GM12865 (cell line): ENCODE measurements around the gene KCNQ2.

ENCODE experiments used
- DNase-seq: peaks from one replicate; pipeline ENCODE4 v3.0.0; 2010; ENCODE audit warnings: low read depth
- H3K4me3 ChIP-seq: 2 replicates; pipeline ENCODE4 v1.5.1; 2011; ENCODE audit warnings: mild to moderate bottlenecking, low read depth, low read length, control low read depth
- TF ChIP-seq, protein P1 (sequence below): IDR thresholded peaks from 2 replicates; pipeline ENCODE4 v1.5.1; 2011; ENCODE audit warnings: low read length, control low read depth, low read depth, inconsistent platforms; ENCODE audit not compliant: insufficient read depth; ENCODE audit errors: missing control alignments

KCNQ2 gene

DNA sequence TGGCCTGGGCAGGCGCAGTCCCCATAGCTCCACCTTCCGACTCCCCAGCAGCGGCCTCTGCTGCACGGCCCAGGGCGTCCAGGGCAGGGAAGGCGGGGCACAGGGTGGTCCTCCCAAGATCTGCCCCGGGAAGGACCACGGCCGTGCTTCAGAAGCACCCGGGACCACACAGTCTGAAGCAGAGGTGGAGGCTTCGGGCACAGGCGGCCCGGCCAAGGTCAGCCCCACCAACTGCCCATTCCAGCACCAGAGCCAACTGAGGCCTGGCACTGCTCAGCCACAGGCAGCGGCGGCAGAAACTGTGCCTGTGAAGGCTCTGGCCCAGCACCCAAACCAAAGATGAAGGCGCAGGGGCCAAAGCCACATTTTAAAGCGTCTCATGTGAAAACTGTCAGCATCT is 20.6 kb downstream of the KCNQ2 start:
- H3K4me3 ChIP-seq: no peak overlapping the region
- no peak for DNase-seq
- TF ChIP-seq, protein P1, sequence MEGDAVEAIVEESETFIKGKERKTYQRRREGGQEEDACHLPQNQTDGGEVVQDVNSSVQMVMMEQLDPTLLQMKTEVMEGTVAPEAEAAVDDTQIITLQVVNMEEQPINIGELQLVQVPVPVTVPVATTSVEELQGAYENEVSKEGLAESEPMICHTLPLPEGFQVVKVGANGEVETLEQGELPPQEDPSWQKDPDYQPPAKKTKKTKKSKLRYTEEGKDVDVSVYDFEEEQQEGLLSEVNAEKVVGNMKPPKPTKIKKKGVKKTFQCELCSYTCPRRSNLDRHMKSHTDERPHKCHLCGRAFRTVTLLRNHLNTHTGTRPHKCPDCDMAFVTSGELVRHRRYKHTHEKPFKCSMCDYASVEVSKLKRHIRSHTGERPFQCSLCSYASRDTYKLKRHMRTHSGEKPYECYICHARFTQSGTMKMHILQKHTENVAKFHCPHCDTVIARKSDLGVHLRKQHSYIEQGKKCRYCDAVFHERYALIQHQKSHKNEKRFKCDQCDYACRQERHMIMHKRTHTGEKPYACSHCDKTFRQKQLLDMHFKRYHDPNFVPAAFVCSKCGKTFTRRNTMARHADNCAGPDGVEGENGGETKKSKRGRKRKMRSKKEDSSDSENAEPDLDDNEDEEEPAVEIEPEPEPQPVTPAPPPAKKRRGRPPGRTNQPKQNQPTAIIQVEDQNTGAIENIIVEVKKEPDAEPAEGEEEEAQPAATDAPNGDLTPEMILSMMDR: no peak

DNA sequence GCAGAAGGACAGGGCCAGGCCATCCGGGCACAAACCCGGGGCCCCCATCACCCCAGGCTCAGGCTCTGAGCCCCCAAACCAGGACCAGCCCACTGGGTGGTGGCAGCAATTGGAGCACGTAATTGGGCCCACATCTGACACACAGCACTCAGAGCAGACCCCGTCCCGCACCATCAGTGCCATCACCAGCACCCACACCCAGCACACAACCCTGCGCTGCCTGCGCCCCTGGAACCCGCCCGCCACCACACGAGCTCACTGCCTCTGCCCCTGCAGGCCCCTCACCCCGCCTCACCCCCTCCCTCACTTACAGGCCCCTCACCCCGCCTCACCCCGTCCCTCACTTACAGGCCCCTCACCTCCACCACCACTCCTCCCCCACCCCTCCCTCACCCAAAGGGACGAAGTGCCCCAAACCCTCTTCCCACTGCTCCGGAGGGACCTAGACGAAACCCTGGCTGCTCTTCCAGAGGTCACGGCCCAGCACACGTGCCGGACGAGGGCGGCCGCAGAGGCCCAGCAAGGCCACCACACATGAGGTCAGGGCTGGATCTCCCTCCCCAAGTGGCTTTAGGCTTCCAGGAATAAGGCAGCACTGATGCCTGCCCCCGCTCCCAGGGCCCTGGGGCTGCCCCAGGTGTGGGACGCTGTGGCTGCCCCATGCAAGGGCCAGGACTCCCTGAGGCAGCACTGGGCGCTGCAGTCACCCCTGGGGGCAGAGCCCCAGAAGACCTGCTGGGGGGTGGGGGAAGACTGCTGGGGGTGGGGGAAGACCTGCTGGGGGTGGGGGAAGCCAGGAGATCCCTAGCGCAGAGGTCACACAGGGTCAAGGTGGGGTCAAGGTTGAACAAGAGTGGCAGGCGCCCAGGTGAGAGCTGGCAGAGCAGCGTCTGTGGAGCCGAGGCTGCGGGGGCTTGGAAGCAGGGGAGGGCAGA is 22.4 kb downstream of the KCNQ2 start:
- no peak for DNase-seq
- TF ChIP-seq, protein P1: no peak
- H3K4me3 ChIP-seq: no peak overlapping the region

DNA sequence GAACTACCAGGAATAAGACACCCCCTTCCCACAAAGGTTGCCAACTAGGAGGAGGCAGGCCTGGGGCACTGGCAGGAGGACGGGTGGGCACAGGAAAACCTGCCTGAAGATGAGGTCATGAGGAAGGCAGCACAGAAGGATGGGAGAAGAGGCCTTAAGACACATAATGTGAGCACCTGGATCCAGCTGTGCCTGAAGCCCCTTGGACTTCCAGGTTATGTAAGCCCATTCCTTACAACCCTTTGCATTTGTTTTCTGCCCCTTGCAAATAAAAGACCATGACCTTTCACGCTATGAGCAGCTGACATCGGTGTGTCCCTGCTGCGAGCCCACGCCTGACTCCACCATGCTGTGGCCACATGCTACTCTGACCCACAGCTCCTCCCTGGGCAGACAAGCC is 23.4 kb downstream of the KCNQ2 start:
- TF ChIP-seq, protein P1: no peak
- no peak for DNase-seq
- no peak overlapping the region for H3K4me3 ChIP-seq

DNA sequence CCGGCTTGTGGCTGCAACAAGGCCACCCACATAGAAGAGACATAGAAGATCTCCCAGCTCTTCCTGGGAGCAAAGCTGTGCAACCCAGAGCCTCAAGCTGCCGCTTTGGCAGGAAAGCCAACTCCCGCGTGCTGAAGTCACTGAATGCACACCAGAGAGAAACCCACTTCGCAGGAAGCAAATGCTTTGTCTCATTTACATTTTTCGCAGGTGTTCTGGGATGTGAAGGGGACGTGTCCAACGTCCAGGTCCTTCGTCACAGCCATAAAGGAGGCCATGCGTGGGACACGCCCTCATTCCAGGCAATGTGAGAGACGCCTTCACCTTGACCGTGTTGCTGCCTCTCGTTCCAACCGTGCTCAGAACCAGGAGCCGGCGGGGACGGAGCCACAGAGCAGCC is 24.4 kb downstream of the KCNQ2 start:
- TF ChIP-seq, protein P1: no peak
- DNase-seq: no peak
- no peak overlapping the region for H3K4me3 ChIP-seq

DNA sequence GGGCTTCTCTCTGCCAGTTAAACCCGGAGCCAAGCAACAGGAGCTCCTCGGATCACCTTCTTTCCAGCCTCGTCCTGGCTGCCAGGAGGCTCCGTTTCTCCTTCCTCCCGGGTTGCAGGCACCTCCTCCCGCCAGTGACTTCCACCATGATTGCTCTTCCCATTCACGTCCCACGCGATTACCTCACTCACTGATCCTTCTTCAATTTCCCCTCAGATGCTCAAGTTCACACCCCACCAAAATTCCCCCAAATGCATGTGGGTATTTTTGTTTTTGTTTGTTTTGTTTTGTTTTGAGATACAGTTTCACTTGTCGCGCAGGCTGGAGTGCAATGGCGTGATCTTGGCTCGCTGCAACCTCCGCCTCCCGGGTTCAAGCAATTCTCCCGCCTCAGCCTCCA is 25.1 kb downstream of the KCNQ2 start:
- no peak for DNase-seq
- TF ChIP-seq, protein P1: no peak
- peak overlapping the region; percentile 13 for H3K4me3 ChIP-seq

DNA sequence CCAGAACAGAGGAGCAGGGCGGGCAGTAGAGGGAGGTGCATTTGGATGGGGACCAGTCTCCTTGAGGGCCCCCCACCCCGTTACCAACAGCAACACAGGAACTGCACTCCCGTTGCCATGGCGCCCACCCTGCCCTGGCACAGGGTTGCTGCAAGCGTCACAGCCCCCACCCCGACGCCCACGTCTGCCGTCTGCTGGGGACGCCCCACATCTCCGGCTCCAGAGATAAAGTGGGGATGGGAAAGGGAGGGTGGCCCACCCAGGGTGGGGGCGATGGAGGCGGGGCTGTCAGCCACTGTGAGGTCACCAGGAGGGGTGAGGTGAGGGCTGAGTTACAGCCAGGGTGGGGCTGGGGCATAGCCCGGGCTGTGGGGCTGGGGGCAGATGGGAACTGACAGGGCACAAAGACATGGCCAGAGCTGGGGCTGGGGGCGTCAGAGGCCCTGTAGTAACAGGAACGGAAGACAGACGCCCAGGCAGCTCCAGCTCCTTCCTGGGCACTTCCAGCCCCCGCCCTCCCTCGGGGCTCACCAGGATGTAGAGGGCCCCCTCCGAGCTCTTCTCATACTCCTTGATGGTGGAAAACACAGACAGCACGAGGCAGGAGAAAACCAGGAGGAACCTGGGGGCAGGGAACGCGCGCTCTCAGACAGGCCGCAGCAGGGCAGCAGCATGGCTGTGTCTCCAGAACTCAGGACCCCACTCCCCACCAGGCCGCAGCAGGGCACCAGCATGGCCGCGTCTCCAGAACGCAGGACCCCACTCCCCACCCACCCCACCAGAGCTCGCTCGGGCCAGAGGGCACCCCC is 26.0 kb downstream of the KCNQ2 start:
- TF ChIP-seq, protein P1: no peak
- H3K4me3 ChIP-seq: no peak overlapping the region
- no peak for DNase-seq
